PC-9 (cell line): ENCODE measurements around the gene CLASP1.

Experiments
- EZH2 ChIP-seq: fragments of 200-600 bp; sonication (generic); IDR thresholded peaks from 2 replicates; pipeline ENCODE4 v1.8.0; 2017; ENCODE audit warnings: antibody characterized with exemption, low read depth
- TF ChIP-seq, protein P1 (sequence below): fragments of 200-600 bp; sonication (generic); conservative IDR thresholded peaks from 2 replicates; pipeline ENCODE4 v1.6.1; 2017; ENCODE audit warnings: mixed run types, antibody characterized with exemption, mild to moderate bottlenecking, moderate library complexity

DNA sequence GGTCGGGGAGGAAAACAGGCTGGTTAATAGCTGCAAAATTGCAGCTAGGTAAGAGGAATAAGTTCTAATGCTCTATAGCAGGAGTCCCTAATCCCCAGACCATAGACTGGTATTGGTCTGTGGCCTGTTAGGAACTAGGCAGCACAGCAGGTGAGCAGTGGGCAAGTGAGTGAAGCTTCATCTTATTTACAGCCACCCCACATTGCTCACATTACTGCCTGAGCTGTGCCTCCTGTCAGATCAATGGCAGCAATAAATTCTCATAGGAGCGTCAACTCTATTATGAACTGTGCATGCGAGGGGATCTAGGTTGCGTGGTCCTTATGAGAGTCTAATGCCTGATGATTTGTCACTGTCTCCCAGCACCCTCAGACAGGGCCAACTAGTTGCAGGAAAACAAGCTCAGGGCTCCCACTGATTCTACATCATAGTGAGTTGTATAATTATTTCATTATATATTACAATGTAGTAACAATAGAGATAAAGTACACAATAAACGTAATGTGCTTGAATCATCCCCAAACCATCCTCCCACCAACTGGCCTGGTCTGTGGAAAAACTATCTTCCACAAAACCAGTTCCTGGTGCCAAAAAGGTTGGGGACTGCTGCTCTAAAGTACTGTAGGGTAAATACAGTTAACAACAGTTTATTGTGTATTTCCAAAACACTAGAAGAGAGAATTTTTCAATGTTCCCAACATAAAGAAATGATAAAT, 272.6 kb downstream of the CLASP1 start:
- TF ChIP-seq, protein P1, sequence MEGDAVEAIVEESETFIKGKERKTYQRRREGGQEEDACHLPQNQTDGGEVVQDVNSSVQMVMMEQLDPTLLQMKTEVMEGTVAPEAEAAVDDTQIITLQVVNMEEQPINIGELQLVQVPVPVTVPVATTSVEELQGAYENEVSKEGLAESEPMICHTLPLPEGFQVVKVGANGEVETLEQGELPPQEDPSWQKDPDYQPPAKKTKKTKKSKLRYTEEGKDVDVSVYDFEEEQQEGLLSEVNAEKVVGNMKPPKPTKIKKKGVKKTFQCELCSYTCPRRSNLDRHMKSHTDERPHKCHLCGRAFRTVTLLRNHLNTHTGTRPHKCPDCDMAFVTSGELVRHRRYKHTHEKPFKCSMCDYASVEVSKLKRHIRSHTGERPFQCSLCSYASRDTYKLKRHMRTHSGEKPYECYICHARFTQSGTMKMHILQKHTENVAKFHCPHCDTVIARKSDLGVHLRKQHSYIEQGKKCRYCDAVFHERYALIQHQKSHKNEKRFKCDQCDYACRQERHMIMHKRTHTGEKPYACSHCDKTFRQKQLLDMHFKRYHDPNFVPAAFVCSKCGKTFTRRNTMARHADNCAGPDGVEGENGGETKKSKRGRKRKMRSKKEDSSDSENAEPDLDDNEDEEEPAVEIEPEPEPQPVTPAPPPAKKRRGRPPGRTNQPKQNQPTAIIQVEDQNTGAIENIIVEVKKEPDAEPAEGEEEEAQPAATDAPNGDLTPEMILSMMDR, result no peak
- no peak for TF ChIP-seq EZH2
